Mucosa of descending colon (tissue), 3 donors: ENCODE data around the gene ZNF746. TPM values are rescaled to one million over a fixed set of nuclear protein-coding genes. Genes with fewer than 3 reads are reported as not detected.
A peak's percentile ranks its signal among the peaks of the same experiment; 100 is the strongest.

ENCODE experiments used
- ATAC-seq: fragments of 200-7000 bp; cut with Tn5 transposase; one replicate; pipeline ENCODE4 v1.9.1; 2020; ENCODE audit warnings: mild to moderate bottlenecking, moderate library complexity
- DNase-seq, 3 donors: peaks; one replicate each; pipeline ENCODE4 v3.0.0-alpha.2; 2020
- H3K36me3 ChIP-seq: fragments of 200-600 bp; one replicate; pipeline ENCODE4 v1.8.0; 2021; ENCODE audit warnings: low read depth, mild to moderate bottlenecking
- H3K4me1 ChIP-seq: fragments of 200-600 bp; one replicate; pipeline ENCODE4 v1.8.0; 2021; ENCODE audit warnings: low read depth, mild to moderate bottlenecking
- H3K4me3 ChIP-seq: fragments of 200-600 bp; one replicate; pipeline ENCODE4 v1.8.0; 2021; ENCODE audit warnings: mild to moderate bottlenecking
- H3K9me3 ChIP-seq: fragments of 200-600 bp; one replicate; pipeline ENCODE4 v1.8.0; 2021; ENCODE audit warnings: mild to moderate bottlenecking
- CTCF ChIP-seq: fragments of 200-600 bp; IDR thresholded peaks from one replicate; pipeline ENCODE4 v1.8.0; 2022; ENCODE audit warnings: antibody characterized with exemption, mild to moderate bottlenecking
- intact Hi-C, 2 donors: fragments of 100-400 bp; cut with DNase I in 1 of 2; cut with micrococcal nuclease in 1 of 2; formaldehyde crosslinking; loops; one replicate each; pipeline versions ENCODE4 v1.11.0 to v1.11.1; 2022; cut with DNase I, micrococcal nuclease
- total RNA-seq, 3 donors: library from RNA; stranded (reverse); fragmentation: NEBNext Ultra II Directional in 2 of 3; extraction: Animal tissue kit (Norgen Biotek cat#: 25700) in 2 of 3; gene quantifications; one replicate each; pipeline versions ENCODE4 v1.2.1 to v1.2.4, GENCODE V29; 2021 to 2023
- donor health status: DM: no; HTN: no; CAD: no; lungs with moderate emphysema.
- donor health status: DM: no; HTN: no; CAD: no.
- donor health status: DM: no; HTN: yes; CAD: no.

ZNF746 gene
- total RNA-seq, 3 donors from 2014 or later = 10.8 to 22.0 (median 13.5) TPM

GRCh38 chr7:149430192-149430591 lies 67.4 kb downstream of the ZNF746 start:
- H3K4me1 ChIP-seq = no peaks in the 10 kb centered on the region
- ATAC-seq = no peak
- no peaks in the 10 kb centered on the region for H3K36me3 ChIP-seq
- H3K4me3 ChIP-seq = no peak overlapping the region
- DNase-seq = no peak
- intact Hi-C loops = no loop called here
- no peak for TF ChIP-seq CTCF
- H3K9me3 ChIP-seq = no peaks in the 10 kb centered on the region

- Histone ChIP-seq H3K9me3 (no peaks in the 10 kb centered on the region), H3K4me3 (no peak overlapping the region), H3K4me1 (no peaks in the 10 kb centered on the region), H3K36me3 (no peaks in the 10 kb centered on the region)
- TF ChIP-seq CTCF = no peak
- ATAC-seq (no peak), DNase-seq (no peak)
- intact Hi-C loops = no loop called here
These were observed 69.7 kb downstream of the ZNF746 start for GRCh38 chr7:149427893-149428292.

- no peak for TF ChIP-seq CTCF
- H3K36me3 ChIP-seq = no peaks in the 10 kb centered on the region
- H3K4me1 ChIP-seq = no peaks in the 10 kb centered on the region
- ATAC-seq (no peak), DNase-seq (no peak)
- no peak overlapping the region for H3K4me3 ChIP-seq
- intact Hi-C loops = no loop called here
- H3K9me3 ChIP-seq = no peaks in the 10 kb centered on the region
These were observed 70.4 kb downstream of the ZNF746 start for GRCh38 chr7:149427096-149427680.

GRCh38 chr7:149423449-149424110 lies 74.0 kb downstream of the ZNF746 start:
- Histone ChIP-seq H3K4me1 (no peaks in the 10 kb centered on the region), H3K9me3 (no peaks in the 10 kb centered on the region), H3K36me3 (no peaks in the 10 kb centered on the region), H3K4me3 (no peak overlapping the region)
- no peak for DNase-seq
- TF ChIP-seq CTCF = no peak
- no peak for ATAC-seq
- intact Hi-C loops = no loop called here

GRCh38 chr7:149422914-149423301 lies 74.7 kb downstream of the ZNF746 start:
- no peaks in the 10 kb centered on the region for H3K9me3 ChIP-seq
- no peaks in the 10 kb centered on the region for H3K4me1 ChIP-seq
- peak; percentile 37 to 64 (median 59) for DNase-seq
- intact Hi-C loops = no loop called here
- no peak overlapping the region for H3K4me3 ChIP-seq
- H3K36me3 ChIP-seq = no peaks in the 10 kb centered on the region
- TF ChIP-seq CTCF = no peak
- peak; percentile 40 for ATAC-seq

Other genes with a start within 250 kb of the ZNF746 start
- gene ZNF783, start 235.6 kb downstream of the ZNF746 start, total RNA-seq = 10 to 100 TPM in 2 of 3 donors, 1 to 10 TPM in 1; 9.2 to 18.2 (median 12.9) TPM
- 10 to 100 TPM in 2 of 3 donors, 1 to 10 TPM in 1; 9.6 to 12.2 (median 10.0) TPM for gene ZNF777, start 36.7 kb downstream of the ZNF746 start, total RNA-seq